HCT116 (cell line): ENCODE data around the gene GNG12. TPM values are rescaled to one million over a fixed set of nuclear protein-coding genes. Genes with fewer than 3 reads are reported as not detected.

ENCODE experiments used
- ATAC-seq: fragments of 200-7000 bp; cut with Tn5 transposase; 2 replicates; pipeline ENCODE4 v1.9.1; 2020; ENCODE audit warnings: mild to moderate bottlenecking, moderate library complexity
- BruUV-seq: library from RNA; stranded (reverse); fragments of 400-500 nt; replicated peaks from 2 replicates; lab custom pipeline; 2021; lab: Mats Ljungman, UMichigan
- CTCF ChIA-PET: fragments of 300-600 bp; sonication (Branson Sonifier 250); formaldehyde crosslinking; loops from one replicate; lab custom pipeline; 2021; ENCODE audit warnings: antibody characterized with exemption; lab: Charles Lee
- POLR2A ChIA-PET: fragments of 300-600, 350-600 bp; sonication (Branson Sonifier 250); formaldehyde crosslinking; loops from one replicate; lab custom pipeline; 2021; ENCODE audit warnings: antibody characterized with exemption; lab: Charles Lee
- RAD21 ChIA-PET, 2 experiments: fragments of 300-600 bp; sonication (Branson Sonifier 250); formaldehyde crosslinking; loops; one replicate each; lab custom pipeline; 2023; ENCODE audit warnings: low total read pairs in 2 of 2; ENCODE audit not compliant: uncharacterized antibody in 2 of 2, unreplicated experiment in 2 of 2, low non-redundant PET in 1 of 2; lab: Charles Lee
- DNase-seq: peaks from one replicate; pipeline ENCODE4 v3.0.0-alpha.2; 2010; ENCODE audit warnings: low read depth, low spot score
- H2AFZ ChIP-seq: fragments of 200-600 bp; shearing (Covaris generic), sonication (generic); 2 replicates; pipeline ENCODE4 v1.6.1; 2017; ENCODE audit warnings: low read depth, mixed run types, mixed read lengths, antibody characterized with exemption, low read length; ENCODE audit not compliant: poor library complexity, severe bottlenecking
- H3K27ac ChIP-seq: 2 replicates; pipeline ENCODE4 v1.5.1; 2012; ENCODE audit warnings: low read depth, low read length
- H3K27me3 ChIP-seq: fragments of 200-600 bp; sonication (generic); 2 replicates; pipeline ENCODE4 v1.6.1; 2016; ENCODE audit warnings: mixed run types, low read length, mixed read lengths; ENCODE audit not compliant: insufficient read depth
- H3K36me3 ChIP-seq, 2 experiments: fragments of 200-500 bp in 1 of 2; fragments of 200-600 bp in 1 of 2; sonication (Bioruptor generic) in 1 of 2; sonication (generic) in 1 of 2; 2 replicates each; pipeline versions ENCODE4 v1.5.1 to v1.6.1; 2014 to 2016; ENCODE audit warnings: low read length in 2 of 2, inconsistent platforms in 1 of 2, mixed read lengths in 1 of 2, mixed run types in 1 of 2; ENCODE audit not compliant: insufficient read depth in 2 of 2, control insufficient read depth in 1 of 2
- H3K4me1 ChIP-seq, 2 experiments: fragments of 200-600 bp in 1 of 2; sonication (generic) in 1 of 2; 2 replicates each; pipeline versions ENCODE4 v1.5.1 to v1.6.1; 2012 to 2017; ENCODE audit warnings: low read length in 2 of 2, inconsistent platforms in 1 of 2, mild to moderate bottlenecking in 1 of 2, mixed read lengths in 1 of 2, mixed run types in 1 of 2, moderate library complexity in 1 of 2; ENCODE audit not compliant: insufficient read depth in 2 of 2, control insufficient read depth in 1 of 2
- H3K4me2 ChIP-seq: fragments of 200-600 bp; sonication (generic); 2 replicates; pipeline ENCODE4 v1.6.1; 2017; ENCODE audit warnings: mixed run types, low read length, mixed read lengths
- H3K4me3 ChIP-seq, 2 experiments: fragments of 200-600 bp in 1 of 2; sonication (generic) in 1 of 2; replicated peaks in 1 of 2; 2 replicates each; pipeline ENCODE4 v1.5.1; 2011 to 2016; ENCODE audit warnings: low read length in 2 of 2, control low read depth in 1 of 2, low read depth in 1 of 2, mild to moderate bottlenecking in 1 of 2, mixed read lengths in 1 of 2, mixed run types in 1 of 2
- H3K79me2 ChIP-seq: fragments of 200-600 bp; sonication (generic); 2 replicates; pipeline ENCODE4 v1.6.1; 2017; ENCODE audit warnings: mild to moderate bottlenecking, mixed run types, low read length, moderate library complexity, mixed read lengths; ENCODE audit not compliant: insufficient read depth
- H3K9ac ChIP-seq: fragments of 200-600 bp; sonication (generic); 2 replicates; pipeline ENCODE4 v1.6.1; 2016; ENCODE audit warnings: low read length, mixed read lengths
- H3K9me2 ChIP-seq: fragments of 200-600 bp; sonication (generic), shearing (Covaris generic); 2 replicates; pipeline ENCODE4 v1.6.1; 2017; ENCODE audit warnings: mixed run types, mild to moderate bottlenecking, moderate library complexity; ENCODE audit not compliant: insufficient read depth
- H3K9me3 ChIP-seq, 2 experiments: fragments of 200-500 bp in 1 of 2; fragments of 200-600 bp in 1 of 2; sonication (Bioruptor generic) in 1 of 2; sonication (generic) in 1 of 2; 2 replicates each; pipeline ENCODE4 v1.6.1; 2014 to 2017; ENCODE audit warnings: low read length in 2 of 2, mixed read lengths in 2 of 2, inconsistent platforms in 1 of 2, low read depth in 1 of 2, mild to moderate bottlenecking in 1 of 2, mixed run types in 1 of 2, moderate library complexity in 1 of 2; ENCODE audit not compliant: control insufficient read depth in 1 of 2, insufficient read depth in 1 of 2
- H4K20me1 ChIP-seq: fragments of 200-600 bp; sonication (generic), shearing (Covaris generic); 2 replicates; pipeline ENCODE4 v1.6.1; 2017; ENCODE audit warnings: mixed run types, mild to moderate bottlenecking, moderate library complexity; ENCODE audit not compliant: insufficient read depth
- CBX3 ChIP-seq: IDR thresholded peaks from 2 replicates; pipeline ENCODE4 v1.6.1; 2012; ENCODE audit warnings: low read depth
- CEBPB ChIP-seq: IDR thresholded peaks from 2 replicates; pipeline ENCODE4 v1.6.1; 2012; ENCODE audit warnings: low read depth
- ELF1 ChIP-seq: IDR thresholded peaks from 2 replicates; pipeline ENCODE4 v1.6.1; 2012; ENCODE audit warnings: low read depth, borderline replicate concordance
- EZH2 ChIP-seq: fragments of 200-600 bp; sonication (generic); IDR thresholded peaks from 2 replicates; pipeline ENCODE4 v1.6.1; 2017; ENCODE audit warnings: antibody characterized with exemption, mixed run types
- FOSL1 ChIP-seq: IDR thresholded peaks from 2 replicates; pipeline ENCODE4 v1.6.1; 2012; ENCODE audit warnings: low read depth
- JUND ChIP-seq: IDR thresholded peaks from 2 replicates; pipeline ENCODE4 v1.6.1; 2012
- MAX ChIP-seq: IDR thresholded peaks from 2 replicates; pipeline ENCODE4 v1.6.1; 2012
- POLR2A ChIP-seq: IDR thresholded peaks from 2 replicates; pipeline ENCODE4 v1.7.0; 2011; ENCODE audit warnings: borderline replicate concordance; ENCODE audit not compliant: insufficient read depth, insufficient read length; ENCODE audit errors: extremely low read depth
- RAD21 ChIP-seq: IDR thresholded peaks from 2 replicates; pipeline ENCODE4 v1.6.1; 2012; ENCODE audit warnings: low read depth, mild to moderate bottlenecking
- SIN3A ChIP-seq: IDR thresholded peaks from 2 replicates; pipeline ENCODE4 v1.6.1; 2012; ENCODE audit warnings: low read depth
- SP1 ChIP-seq: IDR thresholded peaks from 2 replicates; pipeline ENCODE4 v1.6.1; 2012; ENCODE audit warnings: low read depth
- TCF7L2 ChIP-seq: IDR thresholded peaks from 2 replicates; pipeline ENCODE4 v1.7.0; 2011; ENCODE audit warnings: borderline replicate concordance, inconsistent platforms; ENCODE audit not compliant: insufficient read depth, insufficient read length; ENCODE audit errors: extremely low read depth
- YY1 ChIP-seq: IDR thresholded peaks from 2 replicates; pipeline ENCODE4 v1.6.1; 2011; ENCODE audit warnings: low read length, low read depth, moderate library complexity, mild to moderate bottlenecking; ENCODE audit not compliant: insufficient replicate concordance; ENCODE audit errors: extremely low read depth
- ZBTB33 ChIP-seq: IDR thresholded peaks from 2 replicates; pipeline ENCODE4 v1.6.1; 2011; ENCODE audit warnings: mild to moderate bottlenecking, low read length, moderate library complexity; ENCODE audit not compliant: insufficient replicate concordance; ENCODE audit errors: extremely low read depth
- ZFX ChIP-seq: fragments of 450-650 bp; IDR thresholded peaks from 2 replicates; pipeline ENCODE4 v1.6.1; 2017
- ZNF274 ChIP-seq: fragments of 200-500 bp; sonication (Bioruptor generic); IDR thresholded peaks from 2 replicates; pipeline ENCODE4 v1.6.1; 2014; ENCODE audit warnings: mild to moderate bottlenecking, low read depth, low read length, inconsistent platforms
- intact Hi-C: fragments of 100-400 bp; cut with micrococcal nuclease; formaldehyde crosslinking; loops from 2 replicates; pipeline ENCODE4 v1.10.0; 2022
- total RNA-seq: library from RNA; stranded (reverse); gene quantifications from one replicate; pipeline ENCODE4 v1.2.1, GENCODE V29; 2021; ENCODE audit not compliant: unreplicated experiment

GNG12 gene
- total RNA-seq, 1 experiment from 2014 or later: 49.6 TPM

- TF ChIP-seq CEBPB (no peak), JUND (peak; percentile 26; the same call in 1 of the 2 replicates), ZFX (no peak), TCF7L2 (no peak), RAD21 (0 out of 2 replicates have a peak, but pooled peaks have one; percentile 9), YY1 (peak; percentile 30), ELF1 (peak; percentile 29; the same call in 1 of the 2 replicates), CBX3 (no peak), ZBTB33 (no peak), MAX (peak; percentile 23; the same call in 1 of the 2 replicates)
Observed at GRCh38 chr1:67735806-67736627, 97.2 kb downstream of the GNG12 start (continued).

- intact Hi-C loops: no loop called here
Observed at GRCh38 chr1:67735206-67735605, 98.1 kb downstream of the GNG12 start.

More at GRCh38 chr1:67735206-67735605, 98.1 kb downstream of the GNG12 start:
- Histone ChIP-seq H3K9ac (no peak overlapping the region), H2AFZ (no peak overlapping the region), H4K20me1 (no peaks in the 10 kb centered on the region), H3K36me3 (no peaks in the 10 kb centered on the region), H3K4me1 (peaks cover 16 to 30% of the 10 kb centered on the region in 2 experiments), H3K4me3 (no peak overlapping the region), H3K9me3 (no peaks in the 10 kb centered on the region), H3K79me2 (no peaks in the 10 kb centered on the region), H3K27me3 (no peaks in the 10 kb centered on the region), H3K4me2 (peak overlapping the region; percentile 74; the same call in 1 of the 2 replicates), H3K9me2 (no peaks in the 10 kb centered on the region), H3K27ac (no peak overlapping the region; the same call in 1 of the 2 replicates)
- CTCF ChIA-PET: no interaction called here
- TF ChIP-seq SIN3A: no peak
- TF ChIP-seq SP1: no peak
- TF ChIP-seq ZNF274: no peak
- TF ChIP-seq MAX: no peak
- no peak for TF ChIP-seq EZH2
- no peak for TF ChIP-seq POLR2A
- TF ChIP-seq YY1: no peak
- TF ChIP-seq FOSL1: no peak
- TF ChIP-seq ELF1: no peak
- ATAC-seq: no peak
- POLR2A ChIA-PET: no interaction called here
- BruUV-seq: no TSS peak
- RAD21 ChIA-PET: no interaction called here
- DNase-seq: no peak
